GM19099 (cell line): Measurements from ENCODE around the gene DHX40.

Experiments
- POLR2A ChIP-seq: IDR thresholded peaks from 3 replicates; pipeline ENCODE4 v1.6.1; 2011; ENCODE audit warnings: low read depth; ENCODE audit not compliant: insufficient read length; ENCODE audit errors: extremely low read depth

Gene DHX40

DNA sequence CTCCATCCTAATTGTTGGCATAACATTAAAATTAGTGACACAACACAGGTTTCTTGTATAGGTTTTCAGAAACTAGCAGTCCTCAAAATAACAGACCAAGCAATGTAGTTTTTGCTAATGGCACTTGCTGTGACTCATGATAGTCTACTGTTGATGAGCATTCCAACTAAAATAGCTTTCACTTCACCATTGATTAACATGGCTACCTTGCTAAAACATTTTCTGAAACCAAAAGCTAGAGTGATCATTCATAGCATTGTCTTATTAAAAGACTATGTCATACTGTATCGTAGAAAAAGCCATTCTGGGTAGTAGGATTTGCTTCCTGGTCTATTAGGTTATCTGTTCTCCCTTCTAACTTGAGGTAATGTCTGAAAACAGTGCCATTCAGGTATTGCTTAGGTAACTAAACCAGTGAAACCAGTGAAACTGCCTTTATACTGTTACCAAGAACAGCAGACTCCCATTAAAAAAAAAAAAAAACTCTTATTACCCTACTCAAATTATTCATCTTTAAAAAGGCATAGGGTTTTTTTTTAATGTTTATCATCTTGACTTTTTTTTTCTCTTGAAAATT is 51.8 kb downstream of the DHX40 start:
- no peak for TF ChIP-seq POLR2A

DNA sequence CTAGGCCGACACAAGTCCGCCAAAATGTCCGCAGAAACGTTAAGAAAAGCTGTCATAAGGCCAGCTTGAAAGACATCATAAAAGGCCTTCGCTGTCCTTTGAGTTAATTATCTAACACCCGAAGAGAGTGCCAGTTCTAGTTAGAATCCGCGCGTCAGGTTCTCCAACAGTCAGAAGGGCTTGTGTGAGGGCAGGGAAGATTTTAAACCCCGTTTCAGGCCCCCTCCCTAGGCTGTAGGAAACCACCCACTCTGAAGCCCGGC is 53.6 kb downstream of the DHX40 start:
- no peak for TF ChIP-seq POLR2A

- peak; percentile 86 for TF ChIP-seq POLR2A
These were observed 54.1 kb downstream of the DHX40 start, which contains the start of gene CLTC for GRCh38 chr17:59619298-59620063. Gene CLTC (plus strand): TSS chr17:59619895. CDS start chr17:59620132, 237 bp downstream.

- no peak for TF ChIP-seq POLR2A
These were observed 54.6 kb downstream of the DHX40 start for GRCh38 chr17:59620064-59620359.

DNA sequence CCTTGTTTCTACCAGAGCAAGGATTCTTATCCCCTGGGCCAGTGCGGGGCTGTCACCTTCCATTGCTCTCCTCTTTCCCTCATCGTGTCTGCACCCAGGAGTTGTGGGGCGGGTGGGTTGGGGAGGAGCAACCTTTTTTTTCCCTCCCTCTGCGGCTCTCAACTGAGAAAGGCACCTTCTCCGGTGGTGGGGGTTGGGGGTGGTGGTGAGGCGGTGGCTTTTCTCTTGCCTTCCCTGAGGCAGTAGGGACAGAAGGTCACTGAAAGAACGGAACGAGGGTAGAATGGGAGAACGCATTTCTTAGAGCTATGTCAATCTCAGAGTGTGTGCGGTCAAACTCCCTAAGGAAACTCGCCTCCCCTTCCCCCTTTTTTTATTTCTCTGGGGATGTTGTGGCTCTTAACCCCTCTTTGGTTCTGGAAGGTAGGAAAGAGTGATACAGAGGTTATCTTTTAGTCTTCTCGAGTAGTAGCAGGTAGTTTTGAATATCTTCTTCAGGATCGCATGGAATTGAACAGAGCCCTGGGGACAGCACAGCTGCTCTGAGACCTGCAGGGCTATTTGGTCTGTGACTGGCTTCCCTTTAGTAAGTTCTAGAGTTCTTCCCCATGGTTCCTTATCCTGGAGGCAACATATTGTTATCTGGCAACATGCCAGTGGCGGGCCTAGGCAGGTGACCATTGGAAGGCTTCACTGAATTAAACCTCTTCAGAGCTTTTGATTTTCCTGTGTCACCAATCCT is 55.3 kb downstream of the DHX40 start:
- no peak for TF ChIP-seq POLR2A

- TF ChIP-seq POLR2A: no peak
These were observed 56.4 kb downstream of the DHX40 start for GRCh38 chr17:59621771-59622170.

- TF ChIP-seq POLR2A: no peak
These were observed 57.7 kb downstream of the DHX40 start for GRCh38 chr17:59623151-59623550.

DNA sequence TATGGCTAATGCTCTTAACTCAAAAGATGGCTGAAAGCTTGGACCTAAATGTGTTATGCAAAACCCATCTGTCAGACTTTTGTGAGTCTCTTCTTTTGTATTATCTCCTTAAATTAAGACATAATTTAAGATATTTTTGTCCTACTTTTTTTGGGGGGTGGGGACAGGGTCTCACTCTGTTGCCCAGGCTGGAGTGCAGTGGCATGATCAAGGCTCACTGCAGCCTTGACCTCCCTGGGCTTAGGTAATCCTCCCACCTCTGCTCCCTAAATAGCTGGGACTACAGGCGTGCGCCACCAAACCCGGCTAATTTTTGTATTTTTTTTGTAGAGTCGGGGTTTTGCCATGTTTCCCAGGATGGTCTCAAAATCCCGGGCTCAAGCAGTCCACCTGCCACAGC is 61.3 kb downstream of the DHX40 start:
- no peak for TF ChIP-seq POLR2A

DNA sequence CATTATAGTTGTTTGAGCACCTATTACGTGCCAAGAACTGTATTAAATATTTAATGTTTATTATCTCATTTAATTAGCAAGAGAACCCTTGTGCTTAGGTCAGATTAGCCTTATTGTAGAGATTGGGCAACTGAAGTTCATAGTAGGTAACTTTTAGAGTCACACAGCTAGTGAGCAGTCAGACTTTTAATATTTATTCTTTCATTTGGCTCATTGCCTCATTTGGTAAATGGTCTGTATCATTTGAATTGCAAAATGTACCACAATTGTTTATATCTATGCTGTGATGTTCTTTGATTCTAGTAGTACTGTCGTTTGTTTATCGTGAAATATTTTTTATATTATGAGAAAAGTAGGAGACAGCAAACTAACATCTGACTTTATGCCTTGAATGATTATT is 61.9 kb downstream of the DHX40 start:
- no peak for TF ChIP-seq POLR2A

- no peak for TF ChIP-seq POLR2A
These were observed 62.4 kb downstream of the DHX40 start for GRCh38 chr17:59627770-59628171.

GRCh38 chr17:59629174-59629573 is 63.8 kb downstream of the DHX40 start:
- TF ChIP-seq POLR2A: no peak

GRCh38 chr17:59631276-59631675 is 65.9 kb downstream of the DHX40 start:
- TF ChIP-seq POLR2A: no peak

GRCh38 chr17:59632398-59632797 is 67.0 kb downstream of the DHX40 start:
- no peak for TF ChIP-seq POLR2A

GRCh38 chr17:59633658-59634359 is 68.4 kb downstream of the DHX40 start:
- no peak for TF ChIP-seq POLR2A

DNA sequence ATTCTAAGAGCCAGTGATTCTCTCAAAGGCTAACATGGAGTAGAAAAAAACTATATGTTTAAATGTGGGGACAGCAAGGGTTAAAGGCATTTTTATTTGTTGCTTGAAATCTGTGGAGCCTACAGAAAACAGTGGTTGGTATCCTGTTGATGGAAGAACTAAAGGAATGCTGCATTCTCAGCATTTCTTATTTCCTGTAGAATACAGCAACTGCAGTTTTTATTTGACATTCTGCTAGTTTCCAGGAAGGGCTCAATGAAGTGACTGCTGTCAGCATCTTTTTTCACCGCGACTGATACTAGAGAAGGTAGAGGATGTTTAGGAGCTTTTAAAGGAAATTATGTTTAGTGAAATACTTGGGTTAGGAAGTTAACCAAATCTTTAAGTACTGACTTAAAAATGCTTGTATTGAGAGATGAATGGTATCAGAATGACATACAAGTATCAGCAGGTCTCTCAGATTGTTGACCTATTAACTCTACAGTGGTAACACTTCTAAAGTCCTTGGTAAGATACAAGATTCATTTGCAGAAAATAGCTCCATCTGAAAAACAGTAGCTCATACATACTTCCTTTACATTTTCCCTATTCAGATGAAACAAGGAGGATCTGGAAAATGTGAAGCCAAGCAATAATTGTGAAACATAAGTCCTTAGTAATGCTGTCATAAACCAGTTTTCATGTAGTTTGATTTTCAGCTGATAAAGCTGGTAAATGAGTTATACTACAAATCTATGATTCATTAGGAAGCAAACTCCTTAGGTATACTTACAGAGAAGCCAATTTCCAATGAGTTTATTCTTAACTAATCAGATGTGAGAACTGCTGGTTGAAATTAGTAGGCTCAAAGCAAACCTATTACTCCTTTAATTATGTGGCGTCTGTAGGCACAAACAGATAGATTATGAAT is 69.5 kb downstream of the DHX40 start:
- TF ChIP-seq POLR2A: no peak
